Uterus (tissue), 2 donors: ENCODE measurements around the gene TMED6.

Experiments used
- CTCF ChIP-seq, 4 experiments: fragments of 200-600 bp in 2 of 4; fragments of 450-650 bp in 2 of 4; sonication (generic) in 2 of 4; IDR thresholded peaks; one replicate each; pipeline ENCODE4 v1.5.1; 2016 to 2019; ENCODE audit warnings: antibody characterized with exemption in 4 of 4, mild to moderate bottlenecking in 2 of 4, moderate library complexity in 1 of 4
- POLR2A ChIP-seq, 2 donors: fragments of 450-650 bp; IDR thresholded peaks; one replicate each; pipeline ENCODE4 v1.6.1; 2016; ENCODE audit warnings: antibody characterized with exemption in 2 of 2, mild to moderate bottlenecking in 1 of 2, moderate library complexity in 1 of 2

DNA sequence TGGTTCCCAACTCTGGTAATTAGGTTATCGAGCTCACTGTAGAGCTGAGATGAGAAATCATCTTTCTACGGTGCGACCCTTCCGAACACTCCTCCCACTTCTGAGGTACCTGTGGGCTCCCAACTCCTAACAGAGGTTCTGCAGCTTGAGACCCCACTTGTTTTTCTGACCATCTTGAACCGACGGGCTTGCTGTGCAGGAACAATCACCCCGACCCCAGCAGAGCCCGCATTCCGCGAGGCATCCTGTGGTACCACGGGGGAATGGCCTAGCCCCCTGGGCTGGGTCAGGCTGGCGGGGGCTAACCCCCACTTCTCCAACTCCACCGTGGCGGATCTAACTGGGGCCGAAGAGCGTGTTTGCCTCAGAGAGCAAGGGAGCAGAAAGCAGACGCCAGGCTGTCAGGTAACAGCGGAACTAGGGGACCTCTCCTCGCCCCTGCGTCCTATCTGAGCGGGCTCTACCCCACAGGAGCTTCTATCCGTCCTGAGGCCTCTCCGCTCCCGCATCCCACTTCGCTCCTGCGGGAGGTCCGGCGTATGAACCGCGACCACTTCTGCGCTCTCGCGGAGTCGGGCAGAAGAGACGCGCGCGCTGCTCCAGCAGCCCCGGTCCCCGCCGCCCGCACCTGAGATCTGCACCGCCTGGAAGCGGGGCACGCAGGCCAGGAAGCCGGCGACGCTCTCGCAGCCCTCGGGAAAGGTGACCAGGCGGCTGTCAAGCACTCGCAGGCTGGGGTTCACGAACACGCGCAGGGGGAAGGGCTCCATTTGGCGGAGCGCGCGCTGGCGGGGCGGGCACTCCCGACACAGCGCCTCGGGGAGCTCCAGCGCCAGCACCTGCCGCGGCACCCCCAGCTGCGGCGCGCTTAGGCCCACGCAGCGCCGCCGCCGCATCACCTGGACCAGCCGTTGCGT, 22.0 kb downstream of the TMED6 start:
- no peak for TF ChIP-seq CTCF (IDR thresholded peaks at IDR 0.05)
- no peak for TF ChIP-seq POLR2A (IDR thresholded peaks at IDR 0.05)
